Measurements from ENCODE around the gene ADGRD1.

DNA sequence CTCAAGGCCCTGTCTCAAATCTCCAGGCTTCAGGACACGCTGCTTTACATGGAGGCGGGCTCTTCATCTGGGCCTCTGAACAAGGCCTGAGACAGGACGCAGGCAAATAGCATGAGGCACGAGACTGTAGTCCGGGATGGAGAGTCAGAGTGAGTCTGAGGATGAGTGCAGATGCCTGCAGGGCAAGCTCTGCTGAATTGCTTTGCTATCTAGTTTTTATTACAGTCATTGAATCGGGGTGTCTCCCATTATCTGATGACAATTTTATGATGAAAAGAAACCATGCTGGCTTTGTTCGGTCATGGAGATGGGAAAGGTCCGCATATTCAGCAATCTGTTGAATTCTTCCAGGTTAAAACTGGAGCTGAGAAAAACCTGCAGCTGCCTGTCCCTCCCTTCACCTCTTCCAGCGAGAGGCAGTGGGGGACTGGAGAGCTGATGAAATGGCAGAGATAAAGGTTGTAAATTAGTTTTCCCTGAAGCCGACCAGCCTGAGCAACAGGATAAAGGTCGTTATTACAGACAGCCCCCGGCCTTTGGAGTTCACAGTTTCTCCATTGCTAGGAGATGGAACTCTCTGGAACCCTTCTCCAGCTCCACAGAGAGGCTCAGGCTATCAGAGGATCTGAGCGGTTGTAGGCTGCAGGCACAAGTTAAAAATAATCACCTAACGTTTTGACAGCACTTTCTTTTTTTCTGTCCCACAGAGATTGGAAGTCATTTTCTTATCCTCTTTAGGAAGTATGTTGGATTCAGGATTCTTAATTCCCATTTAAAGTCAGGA lies 1.3 kb upstream of the ADGRD1 start:
- TF ChIP-seq, protein P1, sequence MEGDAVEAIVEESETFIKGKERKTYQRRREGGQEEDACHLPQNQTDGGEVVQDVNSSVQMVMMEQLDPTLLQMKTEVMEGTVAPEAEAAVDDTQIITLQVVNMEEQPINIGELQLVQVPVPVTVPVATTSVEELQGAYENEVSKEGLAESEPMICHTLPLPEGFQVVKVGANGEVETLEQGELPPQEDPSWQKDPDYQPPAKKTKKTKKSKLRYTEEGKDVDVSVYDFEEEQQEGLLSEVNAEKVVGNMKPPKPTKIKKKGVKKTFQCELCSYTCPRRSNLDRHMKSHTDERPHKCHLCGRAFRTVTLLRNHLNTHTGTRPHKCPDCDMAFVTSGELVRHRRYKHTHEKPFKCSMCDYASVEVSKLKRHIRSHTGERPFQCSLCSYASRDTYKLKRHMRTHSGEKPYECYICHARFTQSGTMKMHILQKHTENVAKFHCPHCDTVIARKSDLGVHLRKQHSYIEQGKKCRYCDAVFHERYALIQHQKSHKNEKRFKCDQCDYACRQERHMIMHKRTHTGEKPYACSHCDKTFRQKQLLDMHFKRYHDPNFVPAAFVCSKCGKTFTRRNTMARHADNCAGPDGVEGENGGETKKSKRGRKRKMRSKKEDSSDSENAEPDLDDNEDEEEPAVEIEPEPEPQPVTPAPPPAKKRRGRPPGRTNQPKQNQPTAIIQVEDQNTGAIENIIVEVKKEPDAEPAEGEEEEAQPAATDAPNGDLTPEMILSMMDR (IDR thresholded peaks at IDR 0.05), result no peak
- TF ChIP-seq ZNF263 (CRISPR knock-in tag; IDR thresholded peaks at IDR 0.05; ENCODE audit: low read depth), result no peak
- no peak for TF ChIP-seq IRF2 (CRISPR knock-in tag; IDR thresholded peaks at IDR 0.05; ENCODE audit: borderline replicate concordance, low read depth)
- no peak for TF ChIP-seq ZBTB21 (CRISPR knock-in tag; IDR thresholded peaks at IDR 0.05; ENCODE audit: borderline replicate concordance)
- no peak for TF ChIP-seq SMAD3 (CRISPR knock-in tag; IDR thresholded peaks at IDR 0.05; ENCODE audit: borderline replicate concordance)
- TF ChIP-seq ZNF121 (CRISPR knock-in tag; IDR thresholded peaks at IDR 0.05), result no peak
- no peak for TF ChIP-seq TP53 (CRISPR knock-in tag; IDR thresholded peaks at IDR 0.05)
- no peak for TF ChIP-seq STAT6 (CRISPR knock-in tag; conservative IDR thresholded peaks at IDR 0.05; ENCODE audit: low read depth)
- TF ChIP-seq HMGXB4 (CRISPR knock-in tag; IDR thresholded peaks at IDR 0.05), result no peak
- TF ChIP-seq KAT7 (CRISPR knock-in tag; IDR thresholded peaks at IDR 0.05; ENCODE audit: borderline replicate concordance), result no peak
- TF ChIP-seq FOXK1 (CRISPR knock-in tag; IDR thresholded peaks at IDR 0.05), result no peak
- TF ChIP-seq, protein P2, sequence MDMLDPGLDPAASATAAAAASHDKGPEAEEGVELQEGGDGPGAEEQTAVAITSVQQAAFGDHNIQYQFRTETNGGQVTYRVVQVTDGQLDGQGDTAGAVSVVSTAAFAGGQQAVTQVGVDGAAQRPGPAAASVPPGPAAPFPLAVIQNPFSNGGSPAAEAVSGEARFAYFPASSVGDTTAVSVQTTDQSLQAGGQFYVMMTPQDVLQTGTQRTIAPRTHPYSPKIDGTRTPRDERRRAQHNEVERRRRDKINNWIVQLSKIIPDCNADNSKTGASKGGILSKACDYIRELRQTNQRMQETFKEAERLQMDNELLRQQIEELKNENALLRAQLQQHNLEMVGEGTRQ (CRISPR knock-in tag; IDR thresholded peaks at IDR 0.05), result no peak
- no peak for TF ChIP-seq MYBL2 (CRISPR knock-in tag; IDR thresholded peaks at IDR 0.05)
- no peak for TF ChIP-seq SP1 (CRISPR knock-in tag; conservative IDR thresholded peaks at IDR 0.05)

Data from WTC11 (cell line).